GM10266 (cell line): ENCODE measurements around the gene C2CD4A.

Source experiments
- DNase-seq: peaks from one replicate; pipeline ENCODE4 v3.0.0; 2012; ENCODE audit errors: extremely low spot score
- TF ChIP-seq, protein P1 (sequence below): IDR thresholded peaks from 2 replicates; pipeline ENCODE4 v1.5.1; 2012; ENCODE audit warnings: mild to moderate bottlenecking, low read depth; ENCODE audit not compliant: control insufficient read depth, insufficient read depth; ENCODE audit errors: missing control alignments

Gene C2CD4A

DNA sequence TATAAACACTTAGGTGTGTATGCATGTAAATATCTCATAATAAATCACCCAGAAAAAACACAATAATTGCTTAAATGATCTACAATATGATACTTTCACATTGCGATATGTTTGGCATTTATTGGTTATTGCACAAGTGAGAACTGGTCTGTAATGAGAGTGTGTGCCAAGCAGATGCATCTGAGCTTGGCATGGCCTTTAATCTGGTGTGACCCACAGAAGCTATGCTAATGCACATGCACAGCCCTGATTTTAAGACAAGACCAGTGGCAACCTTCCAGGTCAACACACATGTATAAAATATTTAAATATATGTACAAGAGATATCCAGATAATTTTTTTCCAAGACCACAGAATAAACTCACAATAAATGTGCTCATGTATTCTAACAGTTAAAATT lies 42.7 kb downstream of the C2CD4A start:
- DNase-seq = no peak

DNA sequence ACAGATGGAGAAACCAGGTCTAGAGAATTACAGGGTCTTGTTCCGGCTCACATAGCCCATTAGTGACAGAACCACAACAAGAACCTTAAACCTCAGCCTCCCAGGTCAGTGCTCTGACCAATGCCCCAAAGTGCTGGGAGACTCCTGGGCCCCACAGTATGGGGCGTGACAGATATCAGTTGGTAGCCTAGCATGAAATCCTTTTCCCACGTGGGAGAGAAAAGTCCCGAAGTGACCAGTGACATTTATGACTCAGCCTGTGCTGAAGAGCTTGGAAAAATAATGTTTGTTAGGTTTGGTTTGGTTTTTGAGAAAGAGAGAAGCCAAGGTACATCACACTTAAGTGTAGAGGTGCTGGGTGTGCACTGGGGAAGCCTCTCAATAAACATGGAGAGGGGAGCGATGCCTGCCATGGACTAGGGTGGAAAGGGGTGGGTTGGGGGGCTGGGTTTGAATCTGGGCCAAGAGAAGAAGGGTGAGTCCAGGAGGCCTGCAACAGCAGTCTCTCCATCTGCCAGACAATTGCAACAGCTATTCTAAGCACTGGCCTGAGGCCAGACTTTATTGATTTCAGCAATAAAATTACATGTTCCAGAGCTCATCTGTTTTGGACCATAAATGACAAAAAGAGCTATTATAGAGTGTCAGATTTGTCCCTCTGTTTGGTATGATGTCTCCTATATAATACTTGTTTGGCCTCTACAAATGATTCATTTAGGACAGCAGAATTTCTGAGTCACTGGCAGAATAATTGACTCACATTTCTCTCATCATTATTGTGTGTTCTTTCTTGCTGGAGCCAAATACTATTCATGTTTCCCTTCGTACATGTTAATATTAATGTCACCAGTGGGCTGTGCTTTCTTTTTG lies 43.4 kb downstream of the C2CD4A start:
- TF ChIP-seq, protein P1, sequence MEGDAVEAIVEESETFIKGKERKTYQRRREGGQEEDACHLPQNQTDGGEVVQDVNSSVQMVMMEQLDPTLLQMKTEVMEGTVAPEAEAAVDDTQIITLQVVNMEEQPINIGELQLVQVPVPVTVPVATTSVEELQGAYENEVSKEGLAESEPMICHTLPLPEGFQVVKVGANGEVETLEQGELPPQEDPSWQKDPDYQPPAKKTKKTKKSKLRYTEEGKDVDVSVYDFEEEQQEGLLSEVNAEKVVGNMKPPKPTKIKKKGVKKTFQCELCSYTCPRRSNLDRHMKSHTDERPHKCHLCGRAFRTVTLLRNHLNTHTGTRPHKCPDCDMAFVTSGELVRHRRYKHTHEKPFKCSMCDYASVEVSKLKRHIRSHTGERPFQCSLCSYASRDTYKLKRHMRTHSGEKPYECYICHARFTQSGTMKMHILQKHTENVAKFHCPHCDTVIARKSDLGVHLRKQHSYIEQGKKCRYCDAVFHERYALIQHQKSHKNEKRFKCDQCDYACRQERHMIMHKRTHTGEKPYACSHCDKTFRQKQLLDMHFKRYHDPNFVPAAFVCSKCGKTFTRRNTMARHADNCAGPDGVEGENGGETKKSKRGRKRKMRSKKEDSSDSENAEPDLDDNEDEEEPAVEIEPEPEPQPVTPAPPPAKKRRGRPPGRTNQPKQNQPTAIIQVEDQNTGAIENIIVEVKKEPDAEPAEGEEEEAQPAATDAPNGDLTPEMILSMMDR = no peak
- no peak for DNase-seq

More for the DNA sequence above, 42.7 kb downstream of the C2CD4A start:
- TF ChIP-seq, protein P1 = no peak

DNA sequence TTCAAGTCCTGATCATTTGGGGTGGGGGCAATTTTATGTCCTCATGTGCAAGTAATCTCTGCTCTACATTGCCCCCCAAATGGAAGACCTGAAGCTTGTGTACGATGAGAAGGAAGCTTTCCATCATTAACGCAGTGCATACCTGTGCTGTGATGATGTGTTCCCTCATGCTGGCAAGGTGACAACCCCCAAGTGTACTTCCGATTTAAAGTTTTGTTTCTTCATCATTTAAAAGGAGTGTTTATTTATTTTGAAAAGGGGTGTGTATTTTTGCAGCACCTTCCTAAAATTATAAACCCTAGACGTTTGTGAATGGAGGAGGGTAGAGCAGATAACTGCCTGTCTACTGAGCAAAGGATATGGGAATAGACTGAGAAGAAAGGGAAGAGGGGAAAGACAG lies 45.3 kb downstream of the C2CD4A start:
- no peak for DNase-seq
- TF ChIP-seq, protein P1 = no peak

DNA sequence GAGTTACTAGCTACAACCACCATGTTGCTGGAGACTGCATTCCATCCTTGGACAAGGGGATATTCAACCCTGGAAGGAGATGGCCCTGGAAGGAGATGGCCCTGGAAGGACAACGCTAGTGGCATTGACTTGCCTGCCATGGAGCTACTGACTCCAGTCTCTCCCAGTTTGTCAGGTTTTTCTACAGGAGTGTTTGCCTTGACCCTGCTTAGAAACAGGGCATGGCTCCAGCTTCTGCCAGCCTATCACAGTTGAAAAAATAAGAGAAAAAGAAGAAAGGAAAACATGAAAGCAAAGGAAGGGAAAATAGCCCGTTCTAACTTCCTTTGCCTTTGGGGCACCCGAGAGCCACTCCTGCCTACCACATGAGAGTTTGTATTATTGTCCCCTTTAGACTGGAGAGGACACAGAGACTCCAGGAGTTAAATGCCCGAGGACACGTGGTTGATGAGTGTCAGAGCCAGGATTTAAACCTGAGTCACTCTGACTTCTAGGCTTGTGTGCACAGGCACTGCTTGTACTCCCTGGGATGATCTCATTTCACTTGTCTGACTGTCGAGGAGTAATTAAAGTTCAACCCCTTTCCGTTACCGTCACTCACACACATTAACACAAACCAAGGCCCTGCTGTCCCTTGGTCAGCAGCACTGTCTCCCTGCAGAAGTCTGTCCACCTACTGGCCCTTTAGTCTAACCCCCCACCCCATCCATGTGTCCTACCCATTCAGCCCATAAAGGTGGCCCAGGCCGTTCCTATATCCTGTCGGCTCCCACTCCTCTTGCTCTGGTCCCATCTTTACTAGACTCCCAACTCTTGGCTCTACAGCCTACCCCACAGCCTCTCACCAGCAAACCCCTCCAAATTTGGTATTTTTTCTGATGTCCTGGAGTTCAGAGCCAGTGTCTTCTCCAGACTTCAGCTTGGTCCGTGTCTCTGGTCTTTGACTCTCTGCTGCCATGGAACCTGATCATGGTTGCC lies 46.1 kb downstream of the C2CD4A start:
- no peak for DNase-seq
- TF ChIP-seq, protein P1 = no peak

DNA sequence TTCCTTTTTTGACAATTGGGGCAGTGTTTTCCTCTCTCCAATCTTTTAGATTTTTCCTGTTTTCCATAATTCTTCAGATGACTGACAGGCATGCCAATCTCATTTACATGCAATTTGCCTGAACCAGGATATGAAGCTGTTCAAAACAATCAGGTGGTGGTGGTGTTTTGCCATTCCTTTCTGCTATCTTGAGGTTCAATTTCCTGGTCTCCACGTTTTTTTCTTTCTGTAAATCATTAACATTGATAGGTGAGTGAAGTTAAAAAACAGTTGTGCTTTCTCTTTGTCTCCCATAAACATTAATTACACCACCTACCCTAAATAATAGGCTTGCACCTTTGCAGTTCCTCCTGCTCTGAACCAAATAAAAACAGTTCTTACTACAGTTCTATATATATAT lies 49.1 kb downstream of the C2CD4A start:
- DNase-seq = no peak
- TF ChIP-seq, protein P1 = no peak

DNA sequence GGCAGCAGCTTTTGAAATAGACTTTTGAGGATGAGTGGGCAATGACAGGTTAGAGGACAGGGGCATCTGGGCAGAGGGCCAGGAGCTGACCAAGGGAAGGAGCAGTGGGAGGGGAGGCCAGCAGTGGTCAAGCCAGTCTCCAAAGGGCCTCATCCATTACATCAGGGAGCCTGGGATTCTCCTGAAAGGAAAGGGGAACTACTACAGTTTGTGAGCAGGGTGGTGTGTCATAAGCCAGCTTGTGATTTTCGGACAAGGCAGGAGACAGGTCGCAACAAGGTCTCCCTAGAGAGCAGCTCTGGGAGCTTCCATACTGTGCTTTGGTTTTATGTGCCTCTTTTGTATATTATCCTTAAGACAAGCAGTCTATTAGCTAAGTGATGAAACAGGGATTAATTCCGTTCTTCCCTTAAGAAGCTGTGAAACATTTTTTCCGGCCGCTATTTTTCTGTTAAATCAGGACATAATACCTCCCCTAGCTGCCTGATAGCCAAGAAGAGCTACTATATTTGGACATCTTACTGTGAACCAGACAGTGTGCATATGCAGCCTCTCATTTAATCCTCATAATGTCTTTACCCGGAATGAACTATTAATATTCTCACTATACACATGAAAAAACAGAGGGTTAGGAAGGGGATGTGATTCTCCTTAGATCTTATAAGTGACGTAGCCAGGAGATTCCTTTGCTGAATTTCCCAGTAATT lies 51.9 kb downstream of the C2CD4A start:
- TF ChIP-seq, protein P1 = no peak
- DNase-seq = no peak
